GM12892 (cell line): Measurements from ENCODE around the gene RGS7.
"Not testable (repeated sequence)": the region's sequence is repeated elsewhere in the genome, so short reads cannot be mapped to it uniquely, and the experiment has no call there.

Experiments used
- DNase-seq: peaks from one replicate; pipeline ENCODE4 v3.0.0; 2011; ENCODE audit not compliant: insufficient read length
- FAIRE-seq: peaks from 2 replicates; lab custom pipeline; 2011; peaks lifted over from hg19 to GRCh38; lab: Jason Lieb, UNC
- POLR2A ChIP-seq: IDR thresholded peaks from 2 replicates; pipeline ENCODE4 v1.6.1; 2011; ENCODE audit warnings: low read depth, low read length, control low read depth
- POLR2AphosphoS5 ChIP-seq: IDR thresholded peaks from 2 replicates; pipeline ENCODE4 v1.6.1; 2011; ENCODE audit warnings: low read depth, low read length, control low read depth
- TAF1 ChIP-seq: IDR thresholded peaks from 2 replicates; pipeline ENCODE4 v1.6.1; 2011; ENCODE audit warnings: low read depth, mild to moderate bottlenecking, control low read depth, low read length, borderline replicate concordance

RGS7 gene

GRCh38 chr1:241263346-241263745 is 93.7 kb downstream of the RGS7 start:
- TF ChIP-seq POLR2AphosphoS5 (no peak), POLR2A (no peak), TAF1 (no peak)
- FAIRE-seq (no peak), DNase-seq (no peak)

- TF ChIP-seq POLR2AphosphoS5 (no peak), TAF1 (no peak), POLR2A (no peak)
- no peak for DNase-seq
- no peak for FAIRE-seq
These were observed 103.5 kb downstream of the RGS7 start for GRCh38 chr1:241253471-241253870.

- FAIRE-seq (no peak), DNase-seq (no peak)
- no peak for TF ChIP-seq TAF1
- no peak for TF ChIP-seq POLR2AphosphoS5
- no peak for TF ChIP-seq POLR2A
These were observed 106.5 kb downstream of the RGS7 start for GRCh38 chr1:241250465-241250864.

- DNase-seq (no peak), FAIRE-seq (no peak)
- TF ChIP-seq TAF1: no peak
These were observed 116.9 kb downstream of the RGS7 start for GRCh38 chr1:241240069-241240468.

DNA sequence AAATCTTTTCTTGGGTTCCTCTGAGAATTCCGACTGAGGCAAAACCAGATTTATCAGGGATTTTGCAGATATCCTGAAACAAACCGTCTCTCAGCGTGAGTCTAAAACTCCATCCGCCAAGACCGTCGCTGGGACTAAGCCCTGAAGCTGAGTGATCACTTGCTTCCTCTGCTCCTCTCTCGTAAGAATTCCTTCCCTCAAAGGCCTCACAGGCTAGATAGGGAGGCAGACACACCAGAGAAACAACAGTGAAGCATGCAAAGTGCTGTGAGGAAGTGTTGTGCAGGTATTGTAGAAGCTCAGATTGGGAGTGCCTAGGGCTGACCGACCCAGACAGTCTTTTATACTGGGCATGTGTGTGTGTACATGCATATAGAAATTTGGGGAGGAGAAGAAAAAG is 119.1 kb downstream of the RGS7 start:
- FAIRE-seq (no peak), DNase-seq (no peak)
- TF ChIP-seq POLR2A (no peak), TAF1 (no peak), POLR2AphosphoS5 (no peak)

DNA sequence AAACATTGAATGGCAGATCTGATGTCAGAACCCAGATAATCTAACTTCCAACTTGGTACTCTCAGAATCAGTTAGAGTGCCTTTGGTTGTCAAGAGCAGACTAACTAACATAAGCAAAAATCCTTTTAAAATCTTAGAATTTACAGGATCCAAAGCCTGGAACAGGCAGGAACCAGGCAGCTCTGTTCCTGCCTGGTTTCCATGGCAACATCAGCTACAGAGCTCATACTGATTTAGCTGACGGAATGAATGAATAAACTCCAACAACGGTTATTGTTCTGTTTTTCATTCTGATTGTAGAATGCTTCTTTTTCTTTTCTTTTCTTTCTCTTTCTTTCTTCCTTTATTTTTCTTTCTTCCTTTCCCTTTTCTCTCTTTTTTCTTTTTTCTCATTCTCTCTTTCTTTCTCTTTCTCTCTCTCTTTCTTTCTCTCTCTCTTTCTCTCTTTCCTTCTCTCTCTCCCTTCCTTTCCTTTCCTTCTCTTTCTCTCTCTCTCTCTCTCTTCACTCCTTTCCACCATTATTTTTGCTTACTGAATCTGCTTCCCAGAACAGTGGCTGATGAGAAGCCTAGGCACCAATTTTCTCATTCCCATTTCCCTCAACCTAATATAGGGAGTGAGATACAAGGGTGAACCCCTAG is 121.6 kb downstream of the RGS7 start:
- FAIRE-seq: no peak
- TF ChIP-seq POLR2AphosphoS5 (no peak), POLR2A (no peak), TAF1 (no peak)
- DNase-seq: no peak

GRCh38 chr1:241229711-241230110 is 127.3 kb downstream of the RGS7 start:
- no peak for TF ChIP-seq POLR2AphosphoS5
- TF ChIP-seq POLR2A: no peak
- no peak for TF ChIP-seq TAF1

GRCh38 chr1:241229216-241229615 is 127.8 kb downstream of the RGS7 start:
- TF ChIP-seq POLR2A: no peak
- TF ChIP-seq POLR2AphosphoS5: no peak
- no peak for TF ChIP-seq TAF1
- DNase-seq (no peak), FAIRE-seq (no peak)

More at GRCh38 chr1:241229711-241230110, 127.3 kb downstream of the RGS7 start:
- FAIRE-seq (no peak), DNase-seq (no peak)

DNA sequence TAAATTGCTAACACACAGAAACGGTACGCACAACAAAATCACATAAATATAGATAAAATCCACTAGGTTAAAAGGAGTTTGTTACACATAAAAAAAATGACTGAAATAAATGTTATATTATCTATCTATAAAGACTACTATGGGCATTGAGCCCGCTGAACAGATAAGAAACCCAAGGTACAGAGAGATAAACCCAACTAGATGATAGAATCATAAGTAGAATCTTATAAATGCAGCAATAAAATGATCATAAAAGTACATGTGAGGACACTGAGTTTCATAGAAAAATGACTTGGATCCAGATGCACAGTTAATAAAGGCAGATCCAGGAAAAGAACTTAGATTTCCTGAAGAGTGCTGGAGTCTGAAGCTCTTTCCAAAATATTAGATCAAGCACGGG is 128.7 kb downstream of the RGS7 start:
- FAIRE-seq (no peak), DNase-seq (no peak)
- TF ChIP-seq POLR2A (no peak), TAF1 (no peak)

DNA sequence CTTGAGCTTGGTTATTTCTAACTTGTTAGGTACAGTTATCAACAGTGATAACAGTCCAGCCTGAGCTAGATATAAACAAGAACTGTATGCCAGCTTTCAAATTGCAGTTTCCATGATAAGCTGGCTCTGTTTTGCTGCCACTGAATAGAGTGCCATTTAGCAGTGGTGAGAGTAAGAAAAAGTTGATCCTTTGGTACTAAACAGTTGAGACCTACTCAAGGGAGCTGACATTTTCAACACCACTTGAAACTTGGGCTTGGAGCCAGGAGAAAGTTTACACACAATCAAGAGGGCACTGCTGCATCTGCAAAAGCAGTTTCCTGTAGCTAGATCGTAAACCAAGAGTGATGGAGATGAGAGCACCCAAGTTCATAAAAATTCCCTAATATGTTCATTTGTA is 131.3 kb downstream of the RGS7 start:
- TF ChIP-seq POLR2A (no peak), TAF1 (no peak), POLR2AphosphoS5 (no peak)
- DNase-seq: no peak
- FAIRE-seq: no peak

GRCh38 chr1:241224189-241224588 is 132.8 kb downstream of the RGS7 start:
- not testable (repeated sequence) for DNase-seq, FAIRE-seq

DNA sequence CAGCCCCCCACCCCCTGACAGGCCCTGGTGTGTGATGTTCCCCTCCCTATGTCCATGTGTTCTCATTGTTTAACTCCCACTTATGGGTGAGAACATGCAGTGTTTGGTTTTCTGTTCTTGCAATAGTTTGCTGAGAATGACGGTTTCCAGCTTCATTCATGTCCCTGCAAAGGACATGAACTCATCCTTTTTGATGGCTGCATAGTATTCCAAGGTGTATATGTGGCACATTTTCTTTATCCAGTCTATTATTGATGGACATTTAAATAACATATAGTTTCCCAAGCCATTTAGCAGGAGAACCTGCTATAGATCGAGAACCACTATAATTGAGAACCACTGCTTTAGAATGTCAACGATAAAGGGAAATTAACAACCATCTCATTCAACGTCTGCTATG is 134.2 kb downstream of the RGS7 start:
- FAIRE-seq, DNase-seq: not testable (repeated sequence)

DNA sequence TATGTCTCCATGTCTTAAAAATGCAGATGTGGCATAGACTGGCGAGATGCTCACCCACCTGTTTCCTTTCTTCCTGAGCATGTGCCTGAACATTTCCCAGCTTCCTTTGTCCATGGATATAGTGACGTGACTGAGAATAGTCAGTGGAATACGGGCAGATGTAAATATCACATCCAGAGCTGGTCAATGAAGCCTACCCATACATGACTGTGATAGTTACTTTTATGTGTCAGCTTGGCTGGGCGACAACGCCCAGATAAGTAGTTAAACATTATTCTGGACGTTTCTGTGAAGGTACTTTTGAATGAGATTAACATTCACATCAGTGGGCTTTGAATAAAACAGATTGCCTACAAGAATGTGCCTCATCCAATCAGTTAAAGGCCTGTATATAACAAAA is 135.7 kb downstream of the RGS7 start:
- DNase-seq (no peak), FAIRE-seq (no peak)
- TF ChIP-seq TAF1: no peak
- TF ChIP-seq POLR2A: no peak
- TF ChIP-seq POLR2AphosphoS5: no peak

- FAIRE-seq, DNase-seq: not testable (repeated sequence)
These were observed 136.1 kb downstream of the RGS7 start for GRCh38 chr1:241220913-241221312.
